Measurements from ENCODE around the gene BST1. TPM values are rescaled to one million over a fixed set of nuclear protein-coding genes. Genes with fewer than 3 reads are reported as not detected.

Gene BST1
- total RNA-seq, 1 donor: 31.8 TPM

DNA sequence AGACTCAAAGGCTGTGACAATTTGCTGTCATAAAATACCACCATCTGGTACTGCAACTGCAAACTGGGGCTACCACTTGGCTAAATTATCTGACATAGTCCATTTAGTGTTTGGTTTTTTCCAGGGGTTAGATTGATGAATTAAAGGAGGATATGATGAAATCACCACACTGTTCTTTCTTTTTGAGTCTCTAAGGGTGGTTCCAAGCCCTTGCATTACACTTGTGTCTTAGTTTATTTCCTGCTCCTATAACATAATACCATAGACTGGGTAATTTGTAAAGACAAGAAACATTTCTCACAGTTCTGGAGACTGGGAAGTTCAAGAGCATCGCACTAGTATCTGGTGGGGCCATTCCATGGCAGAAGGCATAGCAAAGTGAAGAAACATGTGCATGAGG is 43.2 kb downstream of the BST1 start:
- H4K20me1 ChIP-seq (ENCODE audit: insufficient read depth, low read length): no peaks in the 10 kb centered on the region
- no peak overlapping the region for H3K27ac ChIP-seq (ENCODE audit: low read depth, low read length)
- peaks cover 7% of the 10 kb centered on the region for H3K4me1 ChIP-seq (ENCODE audit: insufficient read depth, low read length)
- H3K4me2 ChIP-seq (ENCODE audit: insufficient read depth, low read length): no peak overlapping the region
- DNase-seq (ENCODE audit: insufficient read length, low spot score, missing footprints): no peak
- no peak overlapping the region for H3K4me3 ChIP-seq (ENCODE audit: insufficient read depth, low read length)
- no peaks in the 10 kb centered on the region for H3K79me2 ChIP-seq (ENCODE audit: insufficient read depth, low read length)
- peaks cover 11% of the 10 kb centered on the region for H3K27me3 ChIP-seq (ENCODE audit: insufficient read depth, low read length)
- H3K9me3 ChIP-seq (ENCODE audit: low read depth, low read length): peaks cover 2% of the 10 kb centered on the region
- no peak overlapping the region for H2AFZ ChIP-seq (ENCODE audit: low read length)
- TF ChIP-seq CTCF (IDR thresholded peaks at IDR 0.05; ENCODE audit: extremely low read depth, low read depth, low read length): no peak
- H3K36me3 ChIP-seq (ENCODE audit: insufficient read depth, low read length): no peaks in the 10 kb centered on the region

DNA sequence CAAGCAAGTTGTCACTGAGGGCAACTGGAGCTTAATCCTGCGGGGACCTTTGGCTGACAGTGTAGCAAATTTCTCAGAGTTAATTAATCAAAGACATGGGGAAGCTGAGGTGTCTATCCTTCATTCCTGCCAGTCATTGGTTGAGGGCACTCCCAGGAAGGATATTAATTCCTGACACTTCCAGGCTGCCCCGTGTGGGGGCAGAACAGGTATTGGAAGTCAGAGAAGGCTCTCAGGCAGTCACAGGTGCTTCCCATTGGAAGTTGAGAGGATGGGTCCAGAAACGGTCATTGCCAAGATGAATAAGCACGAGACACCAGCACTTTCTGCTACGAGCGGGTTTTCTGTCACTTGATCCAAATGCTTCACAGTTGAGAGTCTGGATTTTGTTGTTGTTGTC is 46.1 kb downstream of the BST1 start:
- no peak overlapping the region for H2AFZ ChIP-seq (ENCODE audit: low read length)
- peaks cover 7% of the 10 kb centered on the region for H3K4me1 ChIP-seq (ENCODE audit: insufficient read depth, low read length)
- peaks cover 11% of the 10 kb centered on the region for H3K27me3 ChIP-seq (ENCODE audit: insufficient read depth, low read length)
- H3K36me3 ChIP-seq (ENCODE audit: insufficient read depth, low read length): no peaks in the 10 kb centered on the region
- no peak for TF ChIP-seq CTCF (IDR thresholded peaks at IDR 0.05; ENCODE audit: extremely low read depth, low read depth, low read length)
- no peaks in the 10 kb centered on the region for H3K9me3 ChIP-seq (ENCODE audit: low read depth, low read length)
- H3K4me3 ChIP-seq (ENCODE audit: insufficient read depth, low read length): no peak overlapping the region
- H4K20me1 ChIP-seq (ENCODE audit: insufficient read depth, low read length): no peaks in the 10 kb centered on the region
- H3K27ac ChIP-seq (ENCODE audit: low read depth, low read length): no peak overlapping the region
- H3K79me2 ChIP-seq (ENCODE audit: insufficient read depth, low read length): no peaks in the 10 kb centered on the region
- DNase-seq (ENCODE audit: insufficient read length, low spot score, missing footprints): no peak
- H3K4me2 ChIP-seq (ENCODE audit: insufficient read depth, low read length): no peak overlapping the region

GRCh38 chr4:15751153-15751552 is 48.3 kb downstream of the BST1 start:
- Histone ChIP-seq H3K27me3 (ENCODE audit: insufficient read depth, low read length) (peaks cover 11% of the 10 kb centered on the region), H3K9me3 (ENCODE audit: low read depth, low read length) (no peaks in the 10 kb centered on the region), H4K20me1 (ENCODE audit: insufficient read depth, low read length) (no peaks in the 10 kb centered on the region), H2AFZ (ENCODE audit: low read length) (no peak overlapping the region), H3K4me3 (ENCODE audit: insufficient read depth, low read length) (no peak overlapping the region), H3K4me2 (ENCODE audit: insufficient read depth, low read length) (no peak overlapping the region), H3K79me2 (ENCODE audit: insufficient read depth, low read length) (no peaks in the 10 kb centered on the region), H3K27ac (ENCODE audit: low read depth, low read length) (no peak overlapping the region), H3K36me3 (ENCODE audit: insufficient read depth, low read length) (no peaks in the 10 kb centered on the region), H3K4me1 (ENCODE audit: insufficient read depth, low read length) (peaks cover 18% of the 10 kb centered on the region)
- no peak for DNase-seq (ENCODE audit: insufficient read length, low spot score, missing footprints)
- TF ChIP-seq CTCF (IDR thresholded peaks at IDR 0.05; ENCODE audit: extremely low read depth, low read depth, low read length): no peak

- DNase-seq (ENCODE audit: insufficient read length, low spot score, missing footprints): no peak
- Histone ChIP-seq H3K27ac (ENCODE audit: low read depth, low read length) (no peak overlapping the region), H3K4me2 (ENCODE audit: insufficient read depth, low read length) (no peak overlapping the region), H3K4me1 (ENCODE audit: insufficient read depth, low read length) (peaks cover 24% of the 10 kb centered on the region), H3K9me3 (ENCODE audit: low read depth, low read length) (no peaks in the 10 kb centered on the region), H3K36me3 (ENCODE audit: insufficient read depth, low read length) (no peaks in the 10 kb centered on the region), H3K27me3 (ENCODE audit: insufficient read depth, low read length) (peaks cover 11% of the 10 kb centered on the region), H3K4me3 (ENCODE audit: insufficient read depth, low read length) (no peak overlapping the region), H3K79me2 (ENCODE audit: insufficient read depth, low read length) (no peaks in the 10 kb centered on the region), H2AFZ (ENCODE audit: low read length) (no peak overlapping the region), H4K20me1 (ENCODE audit: insufficient read depth, low read length) (no peaks in the 10 kb centered on the region)
- no peak for TF ChIP-seq CTCF (IDR thresholded peaks at IDR 0.05; ENCODE audit: extremely low read depth, low read depth, low read length)
Measured at GRCh38 chr4:15753081-15753480, 50.2 kb downstream of the BST1 start.

Data from osteoblast (primary cell).